ENCODE measurements around the gene GNB1.
"Not testable (repeated sequence)": the region's sequence is repeated elsewhere in the genome, so short reads cannot be mapped to it uniquely, and the experiment has no call there.

The GNB1 gene

DNA sequence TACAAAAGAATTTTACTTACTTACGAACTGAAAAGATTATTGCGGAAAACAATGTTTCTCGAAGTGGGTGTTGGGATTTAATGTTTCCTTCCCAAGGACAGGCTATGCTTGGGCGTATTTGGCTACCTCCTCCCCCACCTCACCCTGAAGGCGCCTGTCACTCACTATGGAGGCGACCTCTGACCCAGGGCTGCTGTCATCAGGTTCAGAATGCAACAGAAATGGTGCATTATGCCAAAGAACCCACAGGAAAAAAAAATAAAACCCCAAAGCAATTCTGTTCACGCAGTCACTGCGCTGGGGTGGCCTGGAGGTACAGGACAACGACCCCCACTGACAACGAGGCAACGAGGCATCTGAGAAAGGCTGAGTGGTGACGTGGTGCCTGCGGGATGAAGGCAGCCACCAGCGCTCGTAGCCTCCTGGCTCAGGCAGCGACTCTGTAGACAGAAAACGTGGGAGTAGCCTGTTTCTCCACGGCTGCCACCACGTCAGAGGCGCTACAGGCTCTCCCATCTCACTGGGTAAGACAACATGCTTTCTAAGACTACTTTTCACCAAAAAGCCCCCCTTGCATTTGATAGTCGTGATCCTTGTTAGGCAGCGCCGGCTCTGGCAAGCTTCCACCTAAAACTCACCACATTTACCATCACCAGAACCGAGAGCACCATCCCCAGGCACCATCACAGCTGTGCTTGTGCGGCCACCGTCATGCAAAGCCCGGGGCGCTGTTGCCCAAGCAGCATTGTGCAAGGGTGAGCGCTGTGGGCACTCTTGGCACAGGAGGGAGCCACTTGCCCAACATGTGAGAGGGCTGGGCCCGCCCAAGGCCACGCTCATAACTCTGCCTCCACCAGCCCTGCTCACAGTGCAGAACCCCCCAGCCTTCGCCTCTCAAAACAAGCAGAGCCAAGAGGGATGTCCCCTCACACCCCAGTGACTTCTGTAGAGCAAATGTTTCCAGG, 126.9 kb downstream of the GNB1 start:
- DNase-seq (ENCODE audit: low read depth, low spot score) = no peak

- DNase-seq (ENCODE audit: low read depth, low spot score) = no peak
Observed at GRCh38 chr1:1761504-1762376, 129.1 kb downstream of the GNB1 start.

DNA sequence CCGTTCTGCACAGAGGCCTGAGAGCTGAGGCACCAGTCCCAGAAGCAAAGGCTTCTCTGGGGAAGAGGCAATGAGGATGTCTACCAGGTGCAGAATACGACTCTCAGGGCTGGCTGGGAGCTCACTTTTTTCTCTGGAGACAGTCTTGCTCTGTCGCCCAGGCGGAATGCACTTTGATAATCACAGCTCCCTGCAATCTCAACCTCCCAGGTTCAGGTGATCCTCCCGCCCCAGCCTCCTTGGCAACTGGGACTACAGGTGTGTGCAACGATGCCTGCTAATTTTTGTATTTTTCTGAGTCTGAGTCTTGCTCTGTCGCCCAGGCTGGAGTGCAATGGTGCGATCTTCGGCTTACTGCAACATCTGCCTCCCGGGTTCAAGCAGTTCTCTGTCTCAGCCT, 130.2 kb downstream of the GNB1 start:
- no peak for DNase-seq (ENCODE audit: low read depth, low spot score)

GRCh38 chr1:1760345-1760650, 130.6 kb downstream of the GNB1 start:
- DNase-seq (ENCODE audit: low read depth, low spot score) = no peak

GRCh38 chr1:1759456-1760344, 131.2 kb downstream of the GNB1 start:
- no peak for DNase-seq (ENCODE audit: low read depth, low spot score)

- DNase-seq (ENCODE audit: low read depth, low spot score) = no peak
Observed at GRCh38 chr1:1758692-1759455, 132.0 kb downstream of the GNB1 start.

GRCh38 chr1:1758059-1758621, 132.7 kb downstream of the GNB1 start:
- no peak for DNase-seq (ENCODE audit: low read depth, low spot score)

- DNase-seq (ENCODE audit: low read depth, low spot score) = no peak
Observed at GRCh38 chr1:1757422-1758058, 133.3 kb downstream of the GNB1 start.

GRCh38 chr1:1756661-1757421, 134.0 kb downstream of the GNB1 start:
- no peak for DNase-seq (ENCODE audit: low read depth, low spot score)

- no peak for DNase-seq (ENCODE audit: low read depth, low spot score)
Observed at GRCh38 chr1:1755852-1756251, 135.0 kb downstream of the GNB1 start.

- DNase-seq (ENCODE audit: low read depth, low spot score) = no peak
Observed at GRCh38 chr1:1755426-1755825, 135.5 kb downstream of the GNB1 start.

DNA sequence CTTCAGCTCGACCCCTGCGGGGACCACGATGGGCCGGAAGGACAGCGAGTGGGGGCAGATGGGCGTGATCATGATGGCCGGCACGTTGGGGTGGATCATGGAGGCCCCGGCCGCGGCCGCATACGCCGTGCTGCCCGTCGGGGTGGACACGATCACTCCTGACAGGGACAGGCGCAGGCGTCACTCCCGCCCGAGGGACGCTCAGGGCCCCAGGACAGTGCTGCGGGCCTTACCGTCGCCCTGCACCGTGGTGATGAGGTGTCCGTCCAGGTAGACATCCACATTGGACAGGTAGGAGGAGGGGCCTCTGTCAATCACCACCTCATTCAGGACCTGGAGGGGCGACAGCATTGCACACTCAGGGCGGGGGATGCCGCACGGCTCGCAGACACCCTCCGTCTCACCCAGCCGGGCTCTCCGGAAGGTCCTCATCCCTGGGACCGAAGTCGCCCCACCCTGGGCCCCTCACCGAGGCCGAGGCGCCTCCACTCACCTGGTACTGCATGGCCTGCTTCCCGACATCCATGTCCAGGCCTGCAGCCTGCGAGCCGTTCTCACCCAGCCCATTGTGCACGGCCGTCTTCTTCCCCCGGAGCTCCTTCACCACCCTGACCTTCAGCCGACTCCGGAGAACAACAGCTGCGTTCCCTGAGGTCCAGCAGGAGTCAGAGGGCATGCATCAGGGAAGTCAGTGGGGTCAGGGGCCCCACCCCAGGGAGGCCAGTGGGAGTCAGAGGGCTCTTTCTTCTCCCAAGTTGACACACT, 136.7 kb downstream of the GNB1 start:
- DNase-seq (ENCODE audit: low read depth, low spot score) = no peak

DNA sequence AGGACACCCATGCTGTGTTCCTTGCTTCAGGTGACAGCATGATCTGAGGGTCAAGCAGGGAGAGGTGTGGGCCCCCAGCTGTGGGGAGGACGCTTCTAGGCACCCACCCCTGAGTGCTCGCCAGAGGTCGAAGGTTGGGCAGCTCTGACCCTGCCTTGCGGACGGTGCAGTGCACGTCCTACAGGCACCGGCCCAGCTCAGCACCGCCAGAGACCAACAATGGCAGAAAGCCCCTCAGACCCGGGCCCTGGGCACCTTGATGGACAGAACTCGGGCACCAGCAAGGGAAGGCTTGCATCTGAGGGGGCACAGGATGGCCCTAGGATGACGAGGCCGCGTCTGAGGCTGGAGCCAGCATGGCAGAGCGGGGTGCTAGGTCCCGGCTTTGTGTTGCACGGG, 137.3 kb downstream of the GNB1 start:
- DNase-seq (ENCODE audit: low read depth, low spot score) = no peak

GRCh38 chr1:1752636-1753606, 138.0 kb downstream of the GNB1 start:
- no peak for DNase-seq (ENCODE audit: low read depth, low spot score)

DNA sequence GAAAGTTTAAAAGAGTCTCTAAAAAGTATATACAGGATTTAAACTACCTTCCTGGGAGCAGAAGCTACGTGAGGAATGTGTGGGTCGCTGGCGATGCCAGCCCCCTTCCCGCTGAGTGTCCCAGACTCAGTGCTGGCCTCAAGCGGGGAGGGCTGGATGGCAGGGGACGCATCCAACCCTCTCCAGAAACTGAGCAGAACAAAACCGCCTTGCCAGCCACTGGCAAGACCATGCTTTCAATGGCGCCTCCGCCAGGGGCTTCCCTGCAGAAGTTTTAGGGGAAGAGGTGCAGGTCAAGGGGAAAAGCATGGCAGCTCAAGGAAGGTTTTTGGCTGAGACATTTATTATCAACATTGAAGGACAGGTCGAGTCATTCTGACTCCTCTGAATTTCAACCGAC, 138.7 kb downstream of the GNB1 start:
- DNase-seq (ENCODE audit: low read depth, low spot score) = no peak

GRCh38 chr1:1749941-1750340, 140.9 kb downstream of the GNB1 start:
- DNase-seq (ENCODE audit: low read depth, low spot score) = not testable (repeated sequence)

DNA sequence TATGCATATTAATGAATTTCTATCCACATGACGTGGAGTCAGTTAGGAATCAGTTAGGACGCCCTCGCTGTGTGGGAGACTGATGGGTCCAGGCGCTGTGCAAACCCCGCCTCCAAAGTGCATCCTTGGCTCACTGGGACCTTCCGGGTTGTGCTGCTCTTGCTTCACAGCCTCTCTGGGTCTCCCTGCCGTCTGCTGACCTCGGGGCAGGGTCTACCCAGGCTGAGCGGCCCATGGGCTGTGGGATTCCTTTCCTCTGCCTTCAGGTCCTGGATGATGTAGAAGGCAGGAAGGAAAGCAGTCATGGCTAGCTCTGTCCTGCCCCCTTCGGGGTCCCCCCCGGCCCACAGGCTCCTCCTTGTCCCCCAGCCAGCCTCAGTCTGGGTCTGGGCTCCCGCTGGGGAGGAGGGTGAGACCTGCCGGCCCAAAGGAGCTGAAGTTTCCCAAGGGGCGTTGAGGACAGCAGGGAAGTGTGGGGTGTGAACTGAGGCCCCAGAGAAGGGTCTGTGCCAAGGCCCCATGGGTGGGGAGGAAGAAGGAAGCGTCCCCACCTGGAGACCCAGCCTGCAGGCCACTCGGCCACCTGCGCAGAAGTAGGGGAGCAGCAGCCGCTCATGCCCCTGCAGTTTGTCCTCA, 142.1 kb downstream of the GNB1 start:
- DNase-seq (ENCODE audit: low read depth, low spot score) = no peak

All from smooth muscle cell of the brain vasculature (primary cell).